HT-29 (cell line): ENCODE results near the gene RIMS3. TPM values are rescaled to one million over a fixed set of nuclear protein-coding genes. Genes with fewer than 3 reads are reported as not detected.
"Not testable (repeated sequence)": the region's sequence is repeated elsewhere in the genome, so short reads cannot be mapped to it uniquely, and the experiment has no call there.

Source experiments
- DNase-seq: peaks from one replicate; pipeline ENCODE4 v3.0.0-alpha.2; 2015; ENCODE audit warnings: low spot score
- total RNA-seq: library from RNA; depleted of rRNA; stranded (reverse); fragments of >200 nt; shearing (Covaris generic); gene quantifications from 2 replicates; pipeline ENCODE4 v1.2.3, GENCODE V29; 2014; rRNA removed

Gene RIMS3
- total RNA-seq: 0.05 TPM in 1 of 2 replicates, not detected in the other

DNA sequence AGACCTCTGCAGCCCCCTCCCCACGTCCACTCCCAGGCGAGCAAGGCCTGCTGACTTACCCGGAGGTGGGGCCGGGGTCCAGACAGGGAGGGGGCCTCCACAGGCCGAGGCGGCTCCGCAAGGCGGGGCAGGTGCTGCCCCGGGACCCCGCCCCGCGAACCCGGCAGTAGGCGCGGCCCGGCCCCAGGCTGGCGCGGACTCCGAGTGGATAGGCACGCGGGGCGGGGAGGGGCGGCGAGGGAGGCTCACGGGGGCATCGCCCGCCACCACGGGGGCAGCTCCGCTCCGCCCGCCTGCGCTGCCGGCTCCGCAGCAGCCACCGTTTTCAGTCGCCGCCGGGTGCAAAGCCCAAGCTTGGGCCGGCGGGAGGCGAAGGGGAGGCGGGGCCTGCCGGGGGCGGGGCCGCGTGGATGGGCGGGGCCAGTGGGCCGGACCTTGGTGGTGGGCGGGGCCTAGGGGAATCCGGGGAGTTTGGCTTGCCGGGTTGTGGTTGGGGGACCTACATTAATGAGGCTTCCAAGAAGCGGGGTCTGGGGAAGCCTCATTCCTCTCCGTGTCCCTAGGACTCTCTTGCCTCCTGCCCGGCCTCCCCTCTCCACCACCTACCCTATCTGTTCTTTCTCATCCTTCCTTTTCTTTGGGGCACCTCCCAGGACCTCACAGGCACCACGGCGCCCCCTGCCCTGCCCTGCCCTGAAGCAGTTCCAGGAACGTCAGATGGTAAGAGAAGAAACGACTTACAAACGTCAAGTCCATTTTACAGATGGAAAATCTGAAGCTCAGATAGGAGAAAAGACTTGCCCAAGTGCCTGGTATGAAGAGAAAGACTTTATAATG, at the start of gene RIMS3:
Gene RIMS3 (minus strand): TSS at position 348 of the 837 bp plus-strand sequence. CDS start 23,757 bp downstream, outside the sequence.
- DNase-seq: peak; percentile 63

DNA sequence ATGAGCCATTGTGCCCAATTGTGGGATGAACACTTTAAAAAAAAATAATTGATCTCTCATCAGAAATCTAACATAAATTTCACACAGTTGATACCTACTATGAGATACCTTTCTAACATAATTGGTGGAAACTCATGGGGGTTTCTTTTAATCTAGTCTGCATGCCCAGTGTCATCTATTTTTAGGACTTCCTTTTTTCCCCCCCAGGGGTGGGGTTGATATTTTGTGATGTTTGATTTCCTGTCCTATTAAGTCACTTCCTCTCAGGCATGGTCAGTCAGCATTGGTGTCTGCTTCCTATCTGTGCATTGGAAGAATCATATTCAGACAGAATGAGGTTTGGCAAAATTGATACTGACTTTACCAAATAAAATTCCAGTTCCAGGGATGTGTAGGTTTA, 47.5 kb upstream of the RIMS3 start:
- no peak for DNase-seq

DNA sequence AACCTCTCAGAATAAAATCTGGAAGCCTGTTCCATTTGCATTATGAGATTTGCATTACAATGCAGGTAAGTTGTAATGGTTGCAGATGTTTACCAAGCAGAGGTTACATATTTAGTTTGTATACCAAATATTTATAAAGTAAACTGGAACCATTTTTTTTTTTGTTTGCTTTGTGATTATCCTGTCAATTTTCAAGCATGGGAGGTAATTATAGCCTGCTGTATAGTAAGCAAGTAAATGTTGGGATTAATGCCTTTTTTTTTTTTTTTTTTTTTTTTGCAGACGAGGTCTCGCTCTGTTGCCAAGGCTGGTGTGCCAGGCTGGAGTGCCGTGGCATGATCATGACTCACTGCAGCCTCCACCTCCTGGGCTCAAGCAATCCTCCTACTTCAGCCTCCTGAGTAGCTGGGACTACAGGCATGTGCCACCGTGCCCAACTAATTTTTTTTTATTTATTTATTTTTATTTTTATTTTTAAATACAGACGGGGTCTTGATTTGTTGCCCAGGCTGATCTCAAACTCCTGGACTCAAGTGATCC, 47.0 kb upstream of the RIMS3 start:
- DNase-seq: no peak

DNA sequence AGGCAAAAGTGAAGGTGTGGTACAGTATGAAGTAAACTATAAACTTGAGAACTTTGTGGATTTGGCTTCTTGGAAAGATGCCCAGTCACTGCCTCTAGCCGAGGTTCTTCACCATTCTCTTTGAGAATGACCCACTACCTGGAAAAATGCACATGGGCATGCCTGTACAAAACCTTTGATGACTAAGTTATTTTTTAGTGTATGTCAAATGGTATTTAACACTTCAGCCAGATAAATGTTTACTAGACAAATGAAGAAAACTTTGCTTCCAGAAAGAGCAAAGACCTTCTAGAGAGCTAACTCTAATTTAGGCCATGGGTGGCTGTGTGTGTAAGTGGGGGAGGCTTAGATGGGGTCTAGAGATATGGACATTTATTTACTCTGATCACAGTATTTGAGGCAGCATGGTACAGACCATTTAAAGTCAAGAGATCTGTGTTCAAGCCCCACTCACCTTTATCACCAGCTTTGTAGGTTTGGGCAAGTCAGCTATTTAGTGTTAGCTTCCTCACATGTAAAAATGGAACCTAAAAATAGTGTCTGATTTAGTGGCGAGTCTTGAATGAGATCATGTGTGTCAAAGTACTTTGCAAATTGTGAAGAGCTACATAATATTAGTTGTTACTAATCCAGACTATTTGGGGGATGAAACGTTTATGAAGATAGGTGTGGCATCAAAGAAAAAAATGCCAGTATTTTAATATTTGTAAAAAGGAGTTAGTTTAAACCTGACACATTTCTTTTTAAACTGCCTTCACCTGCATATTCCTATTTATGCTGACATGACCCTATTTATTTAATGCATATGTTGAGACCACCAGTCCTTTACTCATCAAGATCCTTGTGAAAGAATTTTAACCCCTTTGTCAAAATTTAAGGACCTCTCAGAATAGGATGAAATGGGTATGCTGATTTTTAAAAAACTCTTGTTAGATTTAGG, 46.3 kb upstream of the RIMS3 start:
- peak; percentile 40 for DNase-seq

DNA sequence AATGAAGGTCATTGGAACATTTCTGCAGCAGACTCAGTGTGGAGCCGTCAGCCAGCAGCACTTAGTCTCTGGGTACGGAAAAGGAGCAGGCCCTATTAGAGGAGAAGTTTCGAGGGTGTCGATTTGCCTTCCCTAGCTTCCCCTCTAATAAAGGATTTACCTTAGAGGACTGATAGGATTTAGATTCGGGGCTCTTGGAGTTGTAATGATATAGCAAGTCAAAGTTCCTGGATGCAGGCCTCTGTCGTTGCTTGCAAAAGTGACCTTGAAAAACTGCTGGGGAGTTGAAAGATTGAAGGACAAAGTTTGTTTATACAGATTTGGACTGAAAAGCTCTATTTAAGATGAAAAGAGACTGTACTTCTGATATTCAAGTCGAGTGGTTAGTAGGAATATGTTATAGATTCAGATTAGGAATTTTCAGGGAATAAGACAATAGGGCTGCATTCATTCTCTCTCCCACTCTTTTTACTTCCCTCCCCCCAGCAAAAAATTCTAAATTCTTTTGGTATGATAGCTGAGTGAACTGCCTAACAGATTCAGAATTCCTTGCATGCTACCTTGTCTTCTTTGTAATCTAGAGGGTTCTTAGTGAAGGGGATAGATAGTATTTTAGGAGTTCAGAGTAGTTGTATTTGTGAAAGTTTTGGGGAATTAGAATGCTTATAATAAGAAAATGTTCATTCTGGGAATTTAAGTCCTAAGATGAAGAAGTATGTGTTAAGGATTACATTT, 45.3 kb upstream of the RIMS3 start:
- DNase-seq: no peak

DNA sequence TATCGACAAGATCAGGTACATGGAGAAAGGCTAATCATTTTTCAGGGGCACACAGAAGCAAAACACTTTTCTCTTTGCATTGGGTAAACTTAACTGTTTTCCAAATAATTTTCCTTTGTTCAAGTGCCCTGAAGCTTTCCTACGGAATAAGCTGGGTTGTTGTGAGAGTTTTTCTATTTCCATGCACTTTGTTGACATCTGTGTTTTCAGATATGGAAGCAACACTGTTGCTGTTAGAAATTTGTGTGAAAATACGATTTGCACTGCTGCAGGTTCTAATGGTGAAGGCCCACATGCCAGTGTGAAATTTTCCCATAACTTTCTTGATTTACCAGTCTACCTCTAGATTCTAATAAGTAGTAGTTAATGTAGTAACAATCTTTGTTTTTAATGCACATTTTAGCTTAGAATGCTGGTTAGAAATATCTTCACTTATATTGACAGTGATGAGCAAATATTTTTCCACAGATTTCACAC, 44.4 kb upstream of the RIMS3 start:
- DNase-seq: no peak

DNA sequence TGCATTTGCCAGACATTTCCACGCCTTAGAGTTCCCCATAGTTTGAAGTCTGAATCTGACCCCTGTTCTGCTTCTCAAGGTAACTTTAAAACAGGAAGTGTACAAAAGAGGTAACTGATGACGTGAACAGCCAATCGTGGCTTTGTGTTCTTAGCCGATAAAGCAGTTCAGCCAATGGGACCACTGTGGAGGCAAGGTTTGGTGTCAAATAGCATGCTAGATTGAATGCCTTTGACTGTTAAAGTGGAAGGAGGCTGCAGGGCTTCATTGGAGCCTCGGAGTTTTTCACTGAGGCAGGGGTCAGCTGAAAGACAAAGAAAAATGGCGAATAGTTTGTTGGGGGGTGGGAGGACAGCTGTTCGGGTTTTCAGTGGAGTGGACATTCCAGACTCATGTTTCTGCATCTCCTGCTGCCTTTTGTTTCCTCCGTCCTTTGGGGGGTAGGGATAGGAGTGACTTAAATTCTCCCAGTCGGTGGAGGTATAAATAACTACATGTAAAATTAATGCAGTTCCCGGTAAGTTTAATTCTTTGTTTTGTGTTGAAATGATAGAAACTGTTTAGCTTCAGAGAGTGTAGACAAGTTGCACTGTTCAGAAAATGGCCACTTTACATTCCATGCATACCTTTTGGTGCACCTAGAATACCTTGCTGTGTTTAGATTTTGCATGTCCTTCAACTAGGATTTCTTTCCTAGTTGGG, 43.8 kb upstream of the RIMS3 start:
- peak; percentile 93 for DNase-seq

DNA sequence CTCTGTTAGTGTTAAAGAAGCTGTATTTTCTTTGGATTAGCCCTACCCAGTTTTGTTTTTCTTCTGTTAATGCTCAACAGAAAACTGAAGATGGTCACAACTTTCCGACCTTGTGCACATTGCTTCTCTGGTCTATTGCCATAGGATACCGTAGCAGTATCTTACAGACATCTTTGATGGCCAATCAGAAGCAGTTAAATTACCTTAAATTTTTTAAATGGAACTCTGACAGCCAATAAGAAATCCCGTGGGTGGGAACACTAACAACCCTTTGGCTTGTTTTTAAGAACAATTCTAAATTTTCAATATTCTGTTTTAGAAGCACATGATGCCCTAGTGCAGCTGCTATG, 43.2 kb upstream of the RIMS3 start:
- no peak for DNase-seq

DNA sequence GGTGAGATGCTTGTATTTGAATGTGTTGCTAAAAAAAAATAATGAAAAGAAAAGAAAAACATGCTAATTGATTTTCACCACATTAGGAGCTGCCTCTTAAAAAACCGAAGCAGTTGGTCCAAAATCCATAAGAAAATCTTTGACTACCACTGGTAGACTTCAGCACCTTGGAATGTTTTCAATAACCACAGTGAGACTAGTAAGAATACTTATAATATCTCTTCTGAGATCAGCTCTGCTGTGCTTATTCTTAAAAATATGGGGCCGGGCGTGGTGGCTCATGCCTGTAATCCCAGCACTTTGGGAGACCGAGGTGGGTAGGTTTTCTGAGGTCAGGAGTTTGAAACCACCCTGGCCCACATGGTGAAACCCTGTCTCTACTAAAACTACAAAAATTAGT, 41.1 kb upstream of the RIMS3 start:
- no peak for DNase-seq

DNA sequence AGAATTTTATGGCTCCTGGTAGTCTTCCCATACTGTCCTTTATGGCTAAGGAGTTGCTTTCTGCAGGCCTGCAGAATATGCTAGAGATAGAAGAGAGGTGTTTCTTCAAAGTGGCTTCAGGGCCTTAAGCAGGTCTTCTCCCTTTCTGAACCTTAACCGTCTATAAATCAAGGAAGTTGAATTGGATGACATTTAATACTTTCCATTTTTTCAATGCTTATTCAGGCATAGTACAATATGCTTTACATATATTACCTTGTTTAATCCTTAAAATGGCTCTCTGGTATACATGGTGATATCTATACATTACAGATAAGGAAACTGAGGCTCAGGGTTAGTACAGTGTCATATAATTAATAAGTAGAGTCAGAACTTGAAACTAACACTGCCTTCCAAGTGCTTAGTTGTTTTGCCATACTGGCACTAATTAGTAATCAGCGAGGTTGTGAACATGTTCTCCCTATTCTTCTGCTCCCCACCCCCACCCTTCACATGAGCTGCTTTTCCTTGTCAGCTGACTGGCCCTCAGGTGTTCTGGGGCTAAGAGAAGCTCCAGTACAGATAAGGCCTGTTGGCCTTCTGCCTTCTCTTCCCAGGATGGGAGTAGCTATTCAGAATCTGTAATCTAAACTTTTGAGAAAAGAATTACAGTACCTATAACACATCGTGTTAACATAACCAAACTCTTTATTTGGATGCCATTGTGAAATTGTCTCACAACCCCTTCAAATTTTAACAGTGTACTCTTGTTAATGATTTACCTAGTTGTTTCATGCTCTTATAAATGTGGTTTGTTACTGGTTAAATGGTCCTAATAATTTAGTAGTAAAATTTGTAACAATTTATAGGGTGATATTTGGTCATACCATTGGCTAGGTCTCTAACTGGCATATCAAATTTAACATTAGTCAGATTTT, 39.6 kb upstream of the RIMS3 start:
- no peak for DNase-seq

DNA sequence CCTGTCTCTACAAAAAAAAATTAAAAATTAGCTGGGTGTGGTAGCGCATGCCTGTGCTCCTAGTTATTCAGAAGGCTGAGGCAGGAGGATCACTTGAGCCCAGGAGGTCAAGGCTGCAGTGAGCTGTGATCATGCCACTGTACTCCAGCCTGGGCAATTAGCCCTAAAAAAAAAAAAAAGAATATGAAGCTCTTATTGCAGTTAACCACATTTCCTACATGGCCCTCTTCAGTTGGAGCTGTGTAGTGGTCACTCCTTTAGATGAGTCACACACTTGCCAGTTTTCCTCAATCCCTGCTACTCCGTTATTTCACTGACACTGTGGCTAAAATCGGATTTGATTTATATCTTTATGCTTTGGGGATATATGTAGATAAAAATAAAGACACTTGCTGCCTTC, 37.8 kb upstream of the RIMS3 start:
- DNase-seq: no peak

DNA sequence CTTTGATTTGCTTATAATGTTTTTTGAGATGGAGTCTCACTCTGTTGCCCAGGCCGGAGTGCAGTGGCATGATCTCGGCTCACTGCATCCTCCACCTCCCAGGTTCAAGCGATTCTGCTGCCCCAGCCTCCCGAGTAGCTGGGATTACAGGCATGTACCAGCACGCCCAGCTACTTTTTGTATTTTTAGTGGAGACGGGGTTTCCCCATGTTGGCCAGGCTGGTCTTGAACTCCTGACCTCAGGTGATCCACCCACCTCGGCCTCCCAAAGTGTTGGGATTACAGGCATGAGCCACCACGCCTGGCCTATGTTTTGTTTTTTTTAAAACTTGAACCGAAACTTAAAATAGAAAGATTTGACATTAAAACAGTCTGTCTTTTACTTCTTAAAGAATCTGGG, 37.3 kb upstream of the RIMS3 start:
- DNase-seq: not testable (repeated sequence)

DNA sequence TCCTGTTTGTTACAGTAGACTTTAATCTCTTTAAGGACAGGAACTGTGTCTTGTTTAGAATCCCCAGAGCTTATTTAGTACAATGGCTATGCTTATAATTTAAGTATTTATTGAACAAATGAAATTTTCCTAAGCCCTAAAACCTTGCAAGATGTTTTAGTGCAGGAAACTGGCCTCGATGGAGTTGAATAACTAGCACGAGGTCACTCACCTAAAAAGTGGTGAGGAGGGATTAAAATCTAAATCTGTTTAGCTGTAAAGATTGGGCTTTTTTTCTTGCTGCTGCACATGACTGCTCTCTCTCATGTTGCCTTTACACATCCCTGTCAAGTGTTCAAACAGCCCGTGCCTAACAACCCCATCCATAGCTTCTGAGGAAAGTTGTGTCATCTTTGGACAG, 36.2 kb upstream of the RIMS3 start:
- DNase-seq: no peak

DNA sequence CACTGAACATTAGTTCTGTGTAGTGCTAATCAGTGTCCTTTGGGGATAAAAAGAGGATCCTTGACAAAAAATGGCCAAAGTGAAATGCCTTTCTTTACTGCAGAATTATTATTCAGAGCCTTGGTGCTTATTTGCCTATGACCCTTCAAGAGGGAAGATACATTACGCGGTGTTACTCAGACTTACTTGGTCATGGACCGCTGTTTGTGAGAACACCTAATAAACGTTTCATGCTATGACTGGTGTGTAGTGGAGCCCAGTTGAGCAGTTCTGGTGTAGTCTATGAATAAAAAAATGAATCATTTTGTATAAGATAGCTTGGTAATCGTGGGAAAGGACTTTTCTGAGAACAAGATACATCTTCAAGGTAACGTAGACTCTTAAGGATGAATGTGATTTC, 34.3 kb upstream of the RIMS3 start:
- no peak for DNase-seq

DNA sequence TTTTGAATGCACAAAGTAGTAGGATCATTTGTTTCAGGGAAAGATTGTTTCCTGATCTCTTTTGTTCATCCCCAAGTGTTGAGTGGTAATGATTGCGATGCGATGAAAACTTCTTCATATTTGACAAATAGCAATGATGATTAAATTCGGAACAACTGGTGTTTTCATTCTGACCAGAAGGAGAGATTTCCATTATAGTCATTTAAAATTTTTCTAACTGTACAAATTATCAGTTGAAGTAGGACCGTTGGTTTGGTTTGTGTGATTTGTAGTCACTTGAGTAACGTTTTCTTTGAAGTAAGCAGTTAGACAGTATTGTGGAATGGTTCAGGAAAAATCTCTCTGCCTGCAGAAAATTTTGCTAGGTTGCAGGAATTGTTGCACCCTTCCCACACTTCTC, 32.0 kb upstream of the RIMS3 start:
- no peak for DNase-seq

DNA sequence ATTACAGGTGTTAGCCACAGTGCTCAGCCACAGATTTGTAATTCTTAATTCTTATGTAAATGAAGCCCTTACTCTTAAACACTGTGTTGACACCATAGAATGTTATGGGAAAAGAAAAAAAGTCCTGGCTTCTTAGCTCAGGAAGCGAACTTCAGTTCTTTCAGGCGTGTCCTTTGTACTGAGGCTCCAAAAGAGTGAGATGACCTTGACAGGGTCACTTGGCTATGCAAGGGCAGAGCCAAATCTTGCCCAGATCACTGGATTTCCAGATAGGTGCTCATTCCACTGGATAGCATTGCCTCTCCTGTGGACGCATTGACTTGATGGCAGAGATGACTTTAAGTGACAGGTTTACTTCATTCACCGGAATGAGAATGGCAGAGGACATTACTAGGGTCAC, 30.8 kb upstream of the RIMS3 start:
- DNase-seq: no peak

DNA sequence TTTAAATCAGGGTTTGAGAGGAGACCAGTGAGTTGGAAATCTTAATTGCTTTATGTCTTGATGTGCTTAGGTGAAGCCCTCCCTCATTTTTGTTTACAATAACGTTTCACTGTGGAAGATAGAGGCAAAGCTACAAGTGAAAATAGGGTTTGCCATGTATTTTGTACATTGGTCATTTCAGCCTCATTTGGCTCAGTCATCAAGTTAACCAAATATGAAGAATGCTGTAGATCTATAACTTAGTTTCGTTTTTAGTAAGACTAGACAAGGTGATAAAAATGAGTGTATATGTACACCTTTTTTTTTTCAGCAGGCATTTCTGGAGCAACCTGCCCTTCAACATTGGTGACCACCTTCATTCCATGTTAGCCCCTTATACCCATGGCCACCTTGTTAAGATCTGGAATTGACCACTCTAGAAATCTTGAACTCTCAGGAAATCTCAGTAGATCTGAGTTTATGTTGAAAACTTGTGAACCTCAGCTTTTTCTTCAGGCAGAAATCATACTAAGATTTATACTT, 28.9 kb upstream of the RIMS3 start:
- DNase-seq: no peak

DNA sequence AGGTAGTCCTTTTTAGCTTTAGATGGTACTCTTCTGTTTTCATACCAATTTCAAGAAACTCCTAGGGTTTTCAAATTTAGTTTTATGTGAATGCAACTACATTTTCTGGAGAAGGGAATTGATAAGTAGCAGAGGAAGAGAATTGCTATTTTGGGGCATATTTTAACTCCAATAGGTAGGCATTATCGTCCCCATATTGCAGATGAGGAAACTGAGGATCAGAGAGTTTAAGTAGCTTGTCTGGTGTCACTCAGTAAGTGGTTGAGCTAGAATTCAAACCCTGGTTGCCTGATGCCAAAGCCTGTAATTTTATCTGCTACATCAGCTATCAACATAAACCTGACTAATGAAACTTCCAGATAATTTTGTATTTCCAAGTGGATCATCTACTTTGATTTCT, 27.9 kb upstream of the RIMS3 start:
- no peak for DNase-seq

DNA sequence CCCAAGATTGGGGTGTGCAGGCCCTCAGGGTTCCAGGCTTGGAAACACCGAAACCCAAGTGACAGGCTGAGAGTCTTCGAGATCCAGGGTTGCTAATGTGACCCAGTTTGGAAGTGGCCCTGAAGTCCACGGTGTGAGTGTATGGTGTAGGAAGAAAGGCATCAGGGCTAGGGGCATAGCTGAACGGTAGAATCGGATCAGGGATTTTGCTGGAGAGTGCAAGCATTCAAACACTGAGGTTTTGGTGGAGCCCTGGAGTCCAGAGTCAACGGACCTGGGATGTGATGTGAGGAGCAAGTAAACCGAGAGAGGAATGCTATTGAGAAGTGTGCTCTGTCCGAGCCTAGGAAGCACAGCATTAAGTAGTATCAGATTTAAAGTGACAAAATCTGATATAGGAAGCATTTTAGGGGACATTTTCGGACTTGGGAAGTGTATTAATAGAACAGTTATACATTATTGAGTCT, 27.0 kb upstream of the RIMS3 start:
- peak; percentile 44 for DNase-seq
